Globus pallidus (tissue), 1 donor: ENCODE measurements around the gene NUDT3.
"Not testable (repeated sequence)": the region's sequence is repeated elsewhere in the genome, so short reads cannot be mapped to it uniquely, and the experiment has no call there.

Experiments used
- DNase-seq: peaks from one replicate; pipeline ENCODE4 v3.0.0-alpha.2; 2015; ENCODE audit warnings: low spot score

NUDT3 gene

GRCh38 chr6:34288581-34288980 is 103.9 kb downstream of the NUDT3 start:
- no peak for DNase-seq

- DNase-seq = peak; percentile 85
Observed at GRCh38 chr6:34285448-34286164, 106.9 kb downstream of the NUDT3 start.

- DNase-seq = peak; percentile 68
Observed at GRCh38 chr6:34284563-34285447, 107.7 kb downstream of the NUDT3 start.

- no peak for DNase-seq
Observed at GRCh38 chr6:34281702-34282334, 110.7 kb downstream of the NUDT3 start.

- no peak for DNase-seq
Observed at GRCh38 chr6:34280216-34280615, 112.3 kb downstream of the NUDT3 start.

- DNase-seq = no peak
Observed at GRCh38 chr6:34278833-34279232, 113.6 kb downstream of the NUDT3 start.

GRCh38 chr6:34277763-34278112 is 114.7 kb downstream of the NUDT3 start:
- DNase-seq = no peak

- DNase-seq = no peak
Observed at GRCh38 chr6:34276881-34277762, 115.3 kb downstream of the NUDT3 start.

GRCh38 chr6:34276191-34276590 is 116.3 kb downstream of the NUDT3 start:
- DNase-seq = no peak

GRCh38 chr6:34275128-34275804 is 117.2 kb downstream of the NUDT3 start:
- no peak for DNase-seq

GRCh38 chr6:34274129-34274528 is 118.3 kb downstream of the NUDT3 start:
- DNase-seq = no peak

GRCh38 chr6:34273242-34273805 is 119.1 kb downstream of the NUDT3 start:
- DNase-seq = no peak

GRCh38 chr6:34272013-34272926 is 120.2 kb downstream of the NUDT3 start:
- no peak for DNase-seq

GRCh38 chr6:34269658-34270341 is 122.7 kb downstream of the NUDT3 start:
- DNase-seq = not testable (repeated sequence)

GRCh38 chr6:34269132-34269531 is 123.3 kb downstream of the NUDT3 start:
- not testable (repeated sequence) for DNase-seq

- DNase-seq = no peak
Observed at GRCh38 chr6:34267746-34268145, 124.7 kb downstream of the NUDT3 start.

GRCh38 chr6:34263484-34263883 is 129.0 kb downstream of the NUDT3 start:
- DNase-seq = not testable (repeated sequence)

- no peak for DNase-seq
Observed at GRCh38 chr6:34260576-34261267, 131.7 kb downstream of the NUDT3 start.
